Measurements from ENCODE around the gene EPHA1. TPM values are rescaled to one million over a fixed set of nuclear protein-coding genes. Genes with fewer than 3 reads are reported as not detected.

The EPHA1 gene
- total RNA-seq, 5 donors from 2014 or later (not counting 1 experiment from before 2014, with no cell fraction given) = 23.8 to 49.8 (median 43.5) TPM

DNA sequence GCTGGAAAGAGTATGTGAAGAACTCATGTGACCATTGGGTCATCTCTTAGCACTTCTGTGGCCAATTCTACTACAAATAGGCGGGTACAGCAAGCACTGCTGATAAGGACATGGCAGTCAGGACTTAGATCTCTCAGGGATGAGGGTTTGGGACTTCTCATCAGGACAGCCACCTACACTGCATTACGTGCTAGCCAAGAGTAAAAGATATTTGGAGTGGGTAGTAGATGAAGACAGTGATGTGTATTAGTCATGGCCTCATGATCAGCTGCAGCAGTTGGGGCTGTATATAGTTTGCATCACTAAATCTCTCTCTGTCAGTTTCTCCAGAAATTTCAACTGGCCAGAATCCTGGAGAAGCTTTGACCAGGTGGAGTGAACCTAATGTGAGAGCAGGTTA, 43.8 kb upstream of the EPHA1 start:
- ChIA-PET POLR2A (no interaction called here), CTCF (interaction anchor here in 1 of 2 donors (0.5 kb wide), 1 partner anchor 38 kb away, joined by 3 read pairs; no protein-coding TSS in a partner anchor)
- DNase-seq = no peak
- Histone ChIP-seq H3K4me1 (ENCODE audit: control insufficient read depth in 1 of 2, extremely low read depth in 1 of 2, insufficient read depth in 2 of 2, low read length in 2 of 2) (peaks cover 0 to 2% of the 10 kb centered on the region in 2 experiments), H3K36me3 (ENCODE audit: control insufficient read depth in 2 of 2, extremely low read depth in 1 of 2, insufficient read depth in 1 of 2, low read length in 1 of 2) (no peaks in the 10 kb centered on the region), H3K27ac (ENCODE audit: low read length) (no peak overlapping the region), H3K9me3 (no peaks in the 10 kb centered on the region), H3K4me3 (ENCODE audit: control insufficient read depth in 1 of 2, extremely low read depth in 1 of 2, low read length in 1 of 2) (no peak overlapping the region), H3K27me3 (replicated peaks in 1 of 2; ENCODE audit: control insufficient read depth in 2 of 2, extremely low read depth in 1 of 2, insufficient read depth in 2 of 2, low read length in 1 of 2) (peaks cover 0 to 4% of the 10 kb centered on the region in 2 experiments)
- no peaks in the 10 kb centered on the region for H3K27me3 Mint-ChIP-seq
- H3K4me1 Mint-ChIP-seq = peaks cover 15 to 21% (median 20%) of the 10 kb centered on the region in 3 donors
- no peaks in the 10 kb centered on the region for H3K9me3 Mint-ChIP-seq
- peaks cover 22% of the 10 kb centered on the region for H3K36me3 Mint-ChIP-seq
- no peak overlapping the region for H3K4me3 Mint-ChIP-seq
- WGBS (ENCODE audit: insufficient coverage) = 82% methylated on average over 2 of the region's 2 CpGs
- H3K27ac Mint-ChIP-seq = no peak overlapping the region
- no peak for ATAC-seq (replicated peaks in 1 of 4)

DNA sequence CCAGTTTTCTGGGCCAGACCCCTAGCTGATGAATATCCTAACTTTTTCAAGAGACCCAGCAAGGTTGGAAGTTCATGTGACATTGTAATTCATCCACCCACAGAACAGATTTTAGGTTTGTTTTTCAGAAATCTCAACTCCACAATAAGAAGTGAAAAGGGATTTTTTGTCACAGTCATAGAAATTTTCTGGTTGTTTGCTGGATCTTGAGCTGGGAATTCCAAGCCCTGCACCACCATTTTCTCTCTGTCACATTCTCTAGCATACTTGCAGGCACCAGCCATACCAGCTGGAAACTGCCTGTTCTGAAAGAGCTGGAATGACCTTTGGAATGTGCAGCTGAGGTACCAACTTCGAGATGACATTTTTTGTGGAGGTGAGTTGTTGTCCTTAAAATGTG, 43.1 kb upstream of the EPHA1 start:
- no peaks in the 10 kb centered on the region for H3K36me3 ChIP-seq (ENCODE audit: control insufficient read depth in 2 of 2, extremely low read depth in 1 of 2, insufficient read depth in 1 of 2, low read length in 1 of 2)
- ChIA-PET POLR2A (no interaction called here), CTCF (interaction anchor here in 1 of 2 donors (0.5 kb wide), 1 partner anchor 37 kb away, joined by 3 read pairs; no protein-coding TSS in a partner anchor)
- Mint-ChIP-seq H3K9me3 (no peaks in the 10 kb centered on the region), H3K27me3 (no peaks in the 10 kb centered on the region), H3K4me3 (no peak overlapping the region), H3K36me3 (peaks cover 15% of the 10 kb centered on the region), H3K27ac (no peak overlapping the region), H3K4me1 (peaks cover 15 to 21% (median 20%) of the 10 kb centered on the region in 3 donors)
- H3K27me3 ChIP-seq (replicated peaks in 1 of 2; ENCODE audit: control insufficient read depth in 2 of 2, extremely low read depth in 1 of 2, insufficient read depth in 2 of 2, low read length in 1 of 2) = peaks cover 0 to 3% of the 10 kb centered on the region in 2 experiments
- H3K4me3 ChIP-seq (ENCODE audit: control insufficient read depth in 1 of 2, extremely low read depth in 1 of 2, low read length in 1 of 2) = no peak overlapping the region
- H3K27ac ChIP-seq (ENCODE audit: low read length) = no peak overlapping the region
- ATAC-seq (replicated peaks in 1 of 4) = no peak
- no peaks in the 10 kb centered on the region for H3K9me3 ChIP-seq
- DNase-seq = no peak
- peaks cover 0 to 2% of the 10 kb centered on the region in 2 experiments for H3K4me1 ChIP-seq (ENCODE audit: control insufficient read depth in 1 of 2, extremely low read depth in 1 of 2, insufficient read depth in 2 of 2, low read length in 2 of 2)
- WGBS (ENCODE audit: insufficient coverage) = no CpG with 5 or more reads among the region's 1 CpG

DNA sequence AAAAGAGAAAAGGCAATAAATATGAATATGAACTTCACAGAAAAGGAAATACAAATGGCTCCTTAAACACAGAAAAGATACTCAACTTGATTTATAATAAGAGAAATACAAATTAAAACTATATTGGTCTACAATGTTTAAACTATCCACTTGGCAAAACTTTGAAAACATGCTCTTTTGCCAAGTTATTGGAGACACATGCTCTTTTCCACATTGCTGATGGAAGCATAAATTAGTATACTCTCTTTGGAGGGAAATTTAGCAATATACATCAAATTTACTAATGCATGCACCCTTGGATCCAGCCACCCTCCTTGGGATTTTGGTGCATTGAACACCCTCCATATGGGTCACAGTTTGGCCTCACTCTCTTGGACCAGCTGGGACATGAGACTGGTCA, 42.5 kb upstream of the EPHA1 start:
- ChIA-PET POLR2A (no interaction called here), CTCF (no interaction called here)
- Mint-ChIP-seq H3K27me3 (no peaks in the 10 kb centered on the region), H3K27ac (no peak overlapping the region), H3K4me3 (no peak overlapping the region), H3K36me3 (peaks cover 15% of the 10 kb centered on the region), H3K9me3 (no peaks in the 10 kb centered on the region), H3K4me1 (peaks cover 15 to 21% (median 20%) of the 10 kb centered on the region in 3 donors)
- H3K27ac ChIP-seq (ENCODE audit: low read length) = no peak overlapping the region
- no peaks in the 10 kb centered on the region for H3K36me3 ChIP-seq (ENCODE audit: control insufficient read depth in 2 of 2, extremely low read depth in 1 of 2, insufficient read depth in 1 of 2, low read length in 1 of 2)
- H3K4me1 ChIP-seq (ENCODE audit: control insufficient read depth in 1 of 2, extremely low read depth in 1 of 2, insufficient read depth in 2 of 2, low read length in 2 of 2) = peaks cover 0 to 2% of the 10 kb centered on the region in 2 experiments
- ATAC-seq (replicated peaks in 1 of 4) = no peak
- DNase-seq = no peak
- H3K9me3 ChIP-seq = no peaks in the 10 kb centered on the region
- H3K4me3 ChIP-seq (ENCODE audit: control insufficient read depth in 1 of 2, extremely low read depth in 1 of 2, low read length in 1 of 2) = no peak overlapping the region
- H3K27me3 ChIP-seq (replicated peaks in 1 of 2; ENCODE audit: control insufficient read depth in 2 of 2, extremely low read depth in 1 of 2, insufficient read depth in 2 of 2, low read length in 1 of 2) = peaks cover 0 to 3% of the 10 kb centered on the region in 2 experiments

DNA sequence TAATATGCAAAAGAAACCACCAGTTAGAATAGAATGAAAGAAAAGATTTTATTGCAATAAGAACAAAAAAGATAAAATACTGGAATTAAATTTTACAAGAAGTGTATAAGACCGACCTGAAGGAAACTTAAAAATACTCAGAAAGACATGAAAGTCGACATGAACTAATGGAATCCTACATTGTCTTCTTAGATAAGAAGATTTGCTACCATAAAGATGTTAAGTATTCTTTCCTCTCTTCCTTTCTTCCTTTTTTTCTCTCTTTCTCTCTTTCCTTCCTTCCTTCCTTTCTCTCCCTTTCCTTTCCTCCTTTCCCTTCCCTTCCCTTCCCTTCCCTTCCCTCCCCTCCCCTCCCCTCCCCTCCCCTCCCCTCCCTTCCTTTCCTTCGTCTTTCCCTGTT, 41.1 kb upstream of the EPHA1 start:
- Histone ChIP-seq H3K9me3 (no peaks in the 10 kb centered on the region), H3K36me3 (ENCODE audit: control insufficient read depth in 2 of 2, extremely low read depth in 1 of 2, insufficient read depth in 1 of 2, low read length in 1 of 2) (no peaks in the 10 kb centered on the region), H3K27me3 (replicated peaks in 1 of 2; ENCODE audit: control insufficient read depth in 2 of 2, extremely low read depth in 1 of 2, insufficient read depth in 2 of 2, low read length in 1 of 2) (peaks cover 0 to 3% of the 10 kb centered on the region in 2 experiments), H3K4me3 (ENCODE audit: control insufficient read depth in 1 of 2, extremely low read depth in 1 of 2, low read length in 1 of 2) (no peak overlapping the region), H3K27ac (ENCODE audit: low read length) (no peak overlapping the region), H3K4me1 (ENCODE audit: control insufficient read depth in 1 of 2, extremely low read depth in 1 of 2, insufficient read depth in 2 of 2, low read length in 2 of 2) (peaks cover 0 to 2% of the 10 kb centered on the region in 2 experiments)
- H3K4me1 Mint-ChIP-seq = peaks cover 15 to 21% (median 20%) of the 10 kb centered on the region in 3 donors
- no peak overlapping the region for H3K27ac Mint-ChIP-seq
- ChIA-PET CTCF (no interaction called here), POLR2A (no interaction called here)
- no peaks in the 10 kb centered on the region for H3K9me3 Mint-ChIP-seq
- no peaks in the 10 kb centered on the region for H3K27me3 Mint-ChIP-seq
- ATAC-seq (replicated peaks in 1 of 4) (no peak), DNase-seq (no peak)
- no peak overlapping the region for H3K4me3 Mint-ChIP-seq
- WGBS (ENCODE audit: insufficient coverage) = no CpG with 5 or more reads among the region's 3 CpGs
- peaks cover 15% of the 10 kb centered on the region for H3K36me3 Mint-ChIP-seq

DNA sequence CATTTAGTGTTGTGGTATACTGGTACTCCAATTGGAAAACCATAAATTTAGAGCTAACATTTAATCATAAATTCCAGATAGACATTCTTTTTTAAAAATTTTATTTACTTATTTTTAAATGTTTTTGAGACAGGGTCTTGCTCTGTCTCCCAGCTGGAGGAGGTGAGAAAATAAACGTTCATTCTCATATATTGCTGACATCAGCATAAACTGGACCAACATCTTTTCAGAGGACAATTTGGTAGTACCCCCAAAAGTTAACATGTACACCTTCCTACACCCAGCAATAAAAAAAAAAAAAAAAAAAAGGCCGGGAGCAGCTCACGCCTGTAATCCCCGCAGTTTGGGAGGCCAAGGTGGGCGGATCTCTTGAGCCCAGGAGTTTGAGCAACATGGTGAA, 39.8 kb upstream of the EPHA1 start:
- H3K27ac ChIP-seq (ENCODE audit: low read length) = no peak overlapping the region
- no peaks in the 10 kb centered on the region for H3K9me3 ChIP-seq
- no peak overlapping the region for H3K4me3 ChIP-seq (ENCODE audit: control insufficient read depth in 1 of 2, extremely low read depth in 1 of 2, low read length in 1 of 2)
- no peaks in the 10 kb centered on the region for H3K27me3 Mint-ChIP-seq
- CTCF ChIA-PET = interaction anchor here in 1 of 2 donors (0.5 kb wide), 1 partner anchor 160 kb away, joined by 4 read pairs; the partner anchor contains the start of gene CASP2
- H3K9me3 Mint-ChIP-seq = no peaks in the 10 kb centered on the region
- peaks cover 11 to 17% (median 14%) of the 10 kb centered on the region in 3 donors for H3K4me1 Mint-ChIP-seq
- H3K4me1 ChIP-seq (ENCODE audit: control insufficient read depth in 1 of 2, extremely low read depth in 1 of 2, insufficient read depth in 2 of 2, low read length in 2 of 2) = peaks cover 0 to 2% of the 10 kb centered on the region in 2 experiments
- H3K36me3 Mint-ChIP-seq = peaks cover 12% of the 10 kb centered on the region
- no CpG with 5 or more reads among the region's 5 CpGs for WGBS (ENCODE audit: insufficient coverage)
- H3K27me3 ChIP-seq (replicated peaks in 1 of 2; ENCODE audit: control insufficient read depth in 2 of 2, extremely low read depth in 1 of 2, insufficient read depth in 2 of 2, low read length in 1 of 2) = peaks cover 0 to 3% of the 10 kb centered on the region in 2 experiments
- POLR2A ChIA-PET = interaction anchor here in 1 of 2 donors (0.6 kb wide), 1 partner anchor 637 kb away, joined by 3 read pairs; no protein-coding TSS in a partner anchor
- DNase-seq (no peak), ATAC-seq (replicated peaks in 1 of 4) (no peak)
- H3K27ac Mint-ChIP-seq = no peak overlapping the region
- no peak overlapping the region for H3K4me3 Mint-ChIP-seq
- no peaks in the 10 kb centered on the region for H3K36me3 ChIP-seq (ENCODE audit: control insufficient read depth in 2 of 2, extremely low read depth in 1 of 2, insufficient read depth in 1 of 2, low read length in 1 of 2)

DNA sequence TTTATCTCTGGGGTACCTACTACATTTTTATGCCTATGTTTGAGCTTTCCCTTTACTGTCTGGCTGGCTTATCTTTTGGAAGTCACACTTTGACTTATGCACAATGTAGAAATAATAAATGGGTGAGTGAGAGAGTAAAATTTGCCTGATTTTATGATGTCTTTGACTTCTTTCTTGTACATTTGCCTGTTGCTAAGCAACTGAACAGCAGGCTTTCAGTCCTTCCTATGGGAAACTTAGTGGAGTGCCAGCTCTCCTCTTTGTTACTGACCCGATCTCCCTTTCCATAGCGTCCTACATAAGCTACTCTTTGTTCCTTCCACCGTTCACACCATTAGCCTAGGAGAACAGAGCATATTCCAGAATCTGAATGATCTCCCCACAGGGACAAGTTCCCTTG, 38.8 kb upstream of the EPHA1 start:
- no peak overlapping the region for H3K4me3 ChIP-seq (ENCODE audit: control insufficient read depth in 1 of 2, extremely low read depth in 1 of 2, low read length in 1 of 2)
- no peak overlapping the region for H3K27ac Mint-ChIP-seq
- ChIA-PET POLR2A (interaction anchor here in 1 of 2 donors (0.6 kb wide), 1 partner anchor 477 kb away, joined by 3 read pairs; no protein-coding TSS in a partner anchor), CTCF (no interaction called here)
- ATAC-seq (replicated peaks in 1 of 4) (no peak), DNase-seq (no peak)
- no peaks in the 10 kb centered on the region for H3K9me3 ChIP-seq
- no peaks in the 10 kb centered on the region for H3K9me3 Mint-ChIP-seq
- WGBS (ENCODE audit: insufficient coverage) = no CpG with 5 or more reads among the region's 3 CpGs
- no peaks in the 10 kb centered on the region for H3K36me3 ChIP-seq (ENCODE audit: control insufficient read depth in 2 of 2, extremely low read depth in 1 of 2, insufficient read depth in 1 of 2, low read length in 1 of 2)
- H3K36me3 Mint-ChIP-seq = peaks cover 7% of the 10 kb centered on the region
- no peaks in the 10 kb centered on the region for H3K4me1 ChIP-seq (ENCODE audit: control insufficient read depth in 1 of 2, extremely low read depth in 1 of 2, insufficient read depth in 2 of 2, low read length in 2 of 2)
- H3K27me3 ChIP-seq (replicated peaks in 1 of 2; ENCODE audit: control insufficient read depth in 2 of 2, extremely low read depth in 1 of 2, insufficient read depth in 2 of 2, low read length in 1 of 2) = peaks cover 0 to 3% of the 10 kb centered on the region in 2 experiments
- H3K4me3 Mint-ChIP-seq = no peak overlapping the region
- H3K27me3 Mint-ChIP-seq = no peaks in the 10 kb centered on the region
- H3K27ac ChIP-seq (ENCODE audit: low read length) = no peak overlapping the region
- H3K4me1 Mint-ChIP-seq = peaks cover 2 to 8% (median 4%) of the 10 kb centered on the region in 3 donors

All from T-cell (primary cell).